GM19395 (cell line): ENCODE results near the gene ANTXR2.
"Not testable (repeated sequence)": the region's sequence is repeated elsewhere in the genome, so short reads cannot be mapped to it uniquely, and the experiment has no call there.

ENCODE experiments used
- ATAC-seq: cut with Tn5 transposase; IDR thresholded peaks from one replicate; pipeline ENCODE4 v1.9.1; 2021; ENCODE audit warnings: mild to moderate bottlenecking, moderate library complexity; ENCODE audit not compliant: unreplicated experiment

Gene ANTXR2

GRCh38 chr4:80029364-80029763 lies 43.7 kb downstream of the ANTXR2 start:
- no peak for ATAC-seq

GRCh38 chr4:80027611-80028010 lies 45.4 kb downstream of the ANTXR2 start:
- ATAC-seq = no peak

GRCh38 chr4:80026100-80026499 lies 46.9 kb downstream of the ANTXR2 start:
- no peak for ATAC-seq

- no peak for ATAC-seq
These were observed 48.7 kb downstream of the ANTXR2 start for GRCh38 chr4:80024335-80024734.

GRCh38 chr4:80022282-80022681 lies 50.7 kb downstream of the ANTXR2 start:
- ATAC-seq = no peak

GRCh38 chr4:80017125-80017854 lies 55.7 kb downstream of the ANTXR2 start:
- ATAC-seq = peak; percentile 74

- no peak for ATAC-seq
These were observed 56.5 kb downstream of the ANTXR2 start for GRCh38 chr4:80016506-80016905.

- ATAC-seq = no peak
These were observed 57.4 kb downstream of the ANTXR2 start for GRCh38 chr4:80015407-80016189.

GRCh38 chr4:80014531-80014930 lies 58.5 kb downstream of the ANTXR2 start:
- no peak for ATAC-seq

GRCh38 chr4:80012291-80012690 lies 60.7 kb downstream of the ANTXR2 start:
- ATAC-seq = no peak

GRCh38 chr4:80011636-80012236 lies 61.3 kb downstream of the ANTXR2 start:
- no peak for ATAC-seq

GRCh38 chr4:80010316-80010715 lies 62.7 kb downstream of the ANTXR2 start:
- no peak for ATAC-seq

GRCh38 chr4:80009806-80010205 lies 63.2 kb downstream of the ANTXR2 start:
- no peak for ATAC-seq

GRCh38 chr4:80008971-80009370 lies 64.1 kb downstream of the ANTXR2 start:
- ATAC-seq = no peak

GRCh38 chr4:80008351-80008750 lies 64.7 kb downstream of the ANTXR2 start:
- ATAC-seq = no peak

- peak; percentile 72 for ATAC-seq
These were observed 65.3 kb downstream of the ANTXR2 start for GRCh38 chr4:80007745-80008149.

GRCh38 chr4:80006935-80007744 lies 65.9 kb downstream of the ANTXR2 start:
- ATAC-seq = no peak

- ATAC-seq = peak; percentile 73
These were observed 67.2 kb downstream of the ANTXR2 start for GRCh38 chr4:80005863-80006262.

GRCh38 chr4:80004319-80004718 lies 68.7 kb downstream of the ANTXR2 start:
- ATAC-seq = no peak

GRCh38 chr4:80002559-80002958 lies 70.5 kb downstream of the ANTXR2 start:
- not testable (repeated sequence) for ATAC-seq

GRCh38 chr4:79999048-79999447 lies 74.0 kb downstream of the ANTXR2 start:
- not testable (repeated sequence) for ATAC-seq
